AG09309 (cell line): ENCODE data around the gene SLIT3.

ENCODE experiments used
- DNase-seq: peaks from one replicate; pipeline ENCODE4 v3.0.0-alpha.2; 2010; ENCODE audit warnings: low read depth
- H3K4me3 ChIP-seq: 2 replicates; pipeline ENCODE4 v1.5.1; 2011; ENCODE audit warnings: mild to moderate bottlenecking, low read depth, low read length, moderate library complexity; ENCODE audit not compliant: control insufficient read depth
- TF ChIP-seq, protein P1 (sequence below): IDR thresholded peaks from 2 replicates; pipeline ENCODE4 v1.5.1; 2011; ENCODE audit warnings: mild to moderate bottlenecking, low read depth, low read length, inconsistent platforms; ENCODE audit not compliant: insufficient read depth, control insufficient read depth; ENCODE audit errors: missing control alignments

The SLIT3 gene

DNA sequence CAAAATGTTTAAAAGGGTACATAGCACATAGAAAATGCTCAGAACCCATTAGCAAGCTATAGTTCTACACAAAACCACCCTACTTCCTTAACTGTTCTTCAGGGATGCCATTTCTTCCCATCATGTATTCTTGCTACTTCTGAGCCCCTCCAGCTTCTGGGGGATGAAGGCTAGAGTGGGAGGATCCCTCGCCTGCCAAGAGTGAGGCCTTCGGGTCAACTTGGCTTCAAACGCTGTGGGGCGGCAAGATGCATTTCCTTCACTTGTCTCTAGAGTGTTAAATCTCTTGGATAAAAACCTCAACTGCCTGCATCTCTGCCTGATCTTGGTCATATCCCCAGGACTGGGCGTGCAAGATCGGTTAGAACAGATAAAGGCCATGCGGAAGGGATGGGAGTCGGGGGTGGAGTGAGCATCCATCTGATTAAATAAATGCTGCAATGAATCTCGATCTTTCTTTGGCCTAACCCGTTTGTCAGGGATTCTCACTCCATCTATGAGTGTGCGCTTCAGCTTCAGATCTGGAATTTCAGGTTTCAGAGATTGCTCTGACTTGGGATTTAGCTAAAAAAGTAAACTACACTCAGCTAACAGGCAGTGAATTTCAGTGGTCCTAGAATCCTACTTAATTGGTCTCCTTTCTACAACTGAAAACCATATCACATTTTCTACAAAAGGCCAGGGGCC lies 603.8 kb downstream of the SLIT3 start:
- no peak overlapping the region for H3K4me3 ChIP-seq
- TF ChIP-seq, protein P1, sequence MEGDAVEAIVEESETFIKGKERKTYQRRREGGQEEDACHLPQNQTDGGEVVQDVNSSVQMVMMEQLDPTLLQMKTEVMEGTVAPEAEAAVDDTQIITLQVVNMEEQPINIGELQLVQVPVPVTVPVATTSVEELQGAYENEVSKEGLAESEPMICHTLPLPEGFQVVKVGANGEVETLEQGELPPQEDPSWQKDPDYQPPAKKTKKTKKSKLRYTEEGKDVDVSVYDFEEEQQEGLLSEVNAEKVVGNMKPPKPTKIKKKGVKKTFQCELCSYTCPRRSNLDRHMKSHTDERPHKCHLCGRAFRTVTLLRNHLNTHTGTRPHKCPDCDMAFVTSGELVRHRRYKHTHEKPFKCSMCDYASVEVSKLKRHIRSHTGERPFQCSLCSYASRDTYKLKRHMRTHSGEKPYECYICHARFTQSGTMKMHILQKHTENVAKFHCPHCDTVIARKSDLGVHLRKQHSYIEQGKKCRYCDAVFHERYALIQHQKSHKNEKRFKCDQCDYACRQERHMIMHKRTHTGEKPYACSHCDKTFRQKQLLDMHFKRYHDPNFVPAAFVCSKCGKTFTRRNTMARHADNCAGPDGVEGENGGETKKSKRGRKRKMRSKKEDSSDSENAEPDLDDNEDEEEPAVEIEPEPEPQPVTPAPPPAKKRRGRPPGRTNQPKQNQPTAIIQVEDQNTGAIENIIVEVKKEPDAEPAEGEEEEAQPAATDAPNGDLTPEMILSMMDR, result no peak
- DNase-seq, result no peak

DNA sequence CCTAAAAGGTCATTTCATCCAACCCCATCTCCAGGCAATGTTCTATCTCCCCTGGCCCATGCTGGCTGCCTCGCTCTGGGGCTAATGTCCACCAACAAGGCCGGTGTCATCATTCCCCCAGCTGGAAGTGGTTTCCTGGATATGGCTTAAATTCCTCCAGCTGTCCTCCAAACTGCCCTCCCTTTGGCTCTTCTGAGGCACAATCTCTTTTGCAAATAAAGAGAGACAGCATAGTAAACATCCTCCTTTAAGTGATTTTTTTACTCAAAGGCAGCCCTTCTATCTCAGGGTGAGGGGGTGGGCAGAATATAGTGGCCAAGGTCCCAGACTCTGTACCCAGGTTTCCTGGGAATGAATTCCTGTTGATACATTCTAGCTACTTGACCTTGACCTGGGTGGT lies 604.3 kb downstream of the SLIT3 start:
- no peak for DNase-seq
- TF ChIP-seq, protein P1, result no peak
- H3K4me3 ChIP-seq, result no peak overlapping the region

DNA sequence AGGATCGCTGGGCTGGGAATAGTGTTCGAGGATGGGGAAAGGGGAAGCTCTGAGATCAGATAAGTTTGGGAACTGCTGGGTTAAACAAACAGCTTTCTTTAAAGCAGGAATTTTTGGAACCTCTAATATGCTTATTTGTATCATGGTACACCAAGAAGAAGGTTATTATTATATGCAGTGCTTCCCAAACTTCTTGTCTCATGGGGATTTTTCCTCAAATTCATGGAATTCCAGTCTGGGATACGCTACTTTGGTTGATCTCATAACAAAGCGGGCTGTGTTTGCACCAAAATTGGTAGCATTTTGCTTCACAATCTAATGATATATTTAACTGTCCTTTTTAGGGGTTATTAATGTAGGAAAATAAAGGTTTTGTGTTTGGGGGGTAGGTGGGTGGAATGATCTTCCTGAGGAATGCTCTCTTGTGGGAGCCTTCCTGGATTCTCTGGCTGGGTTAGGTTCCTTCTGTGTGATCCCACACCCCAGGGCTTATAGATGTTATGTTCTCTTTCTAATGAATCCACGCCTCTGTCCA lies 605.6 kb downstream of the SLIT3 start:
- TF ChIP-seq, protein P1, result no peak
- DNase-seq, result no peak
- H3K4me3 ChIP-seq, result no peak overlapping the region

DNA sequence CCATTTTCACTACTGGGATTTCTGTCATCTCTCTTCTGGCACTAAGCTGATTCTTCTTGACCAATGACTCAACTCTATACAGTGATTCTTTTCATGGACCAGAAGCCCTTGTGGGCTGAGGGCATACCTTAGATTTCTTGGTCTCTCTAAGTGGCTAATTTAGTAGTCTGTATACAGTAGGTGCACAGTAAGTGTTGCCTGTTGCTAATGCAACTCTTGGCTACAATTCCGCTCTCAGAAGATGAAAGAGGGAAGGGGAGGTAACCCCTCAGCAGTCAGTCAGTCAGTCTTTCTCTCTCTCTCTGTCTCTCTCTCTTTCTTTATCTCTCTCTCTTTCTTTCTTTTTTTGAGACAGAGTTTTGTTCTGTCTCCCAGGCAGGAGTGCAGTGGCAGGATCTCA lies 606.6 kb downstream of the SLIT3 start:
- DNase-seq, result no peak
- no peak overlapping the region for H3K4me3 ChIP-seq
- TF ChIP-seq, protein P1, result no peak

DNA sequence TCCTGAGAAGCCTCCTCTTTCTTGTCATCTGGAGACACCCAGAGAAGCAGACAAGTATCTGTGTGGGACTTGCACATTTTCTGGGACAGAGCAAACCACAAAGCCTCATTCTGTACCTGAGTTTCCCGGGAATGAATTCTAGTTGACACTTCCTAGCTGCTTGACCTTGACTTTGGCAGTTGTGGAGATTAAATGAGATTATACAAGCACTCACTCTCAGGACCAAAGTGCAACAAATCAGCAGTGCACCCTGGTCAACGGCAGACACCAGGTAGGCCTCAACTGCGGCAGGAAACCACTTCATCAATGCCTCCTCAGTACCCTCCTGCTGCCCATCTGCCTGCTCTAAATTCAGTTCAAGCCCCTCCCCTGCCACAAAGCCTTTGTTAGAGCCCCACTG lies 607.1 kb downstream of the SLIT3 start:
- TF ChIP-seq, protein P1, result no peak
- no peak overlapping the region for H3K4me3 ChIP-seq
- DNase-seq, result no peak

DNA sequence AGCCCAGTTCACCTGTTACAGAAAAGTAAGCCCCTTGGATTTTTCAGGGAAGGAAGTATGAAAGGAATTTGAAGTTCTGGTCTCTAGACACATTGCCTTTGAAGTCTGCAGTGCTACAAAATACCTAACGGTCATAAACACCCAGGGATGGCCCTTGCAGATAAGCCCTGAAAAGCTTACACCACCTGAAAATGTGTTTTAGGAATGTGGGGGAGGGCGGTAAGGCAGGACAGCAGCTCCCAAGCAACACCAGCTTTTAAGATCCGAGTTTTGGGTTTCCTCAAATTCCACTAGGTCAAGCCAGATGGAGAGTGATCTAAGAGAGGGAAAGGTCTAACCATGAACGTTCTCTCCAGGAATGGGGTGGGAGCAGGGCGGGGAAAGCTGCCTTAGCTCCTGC lies 607.6 kb downstream of the SLIT3 start:
- no peak for DNase-seq
- TF ChIP-seq, protein P1, result no peak
- no peak overlapping the region for H3K4me3 ChIP-seq
